KOPT-K1 (cell line): ENCODE results near the gene VAV3.

Source experiments
- H3K27ac ChIP-seq: fragments of 200-600 bp; sonication (generic); 2 replicates; pipeline ENCODE4 v1.5.1; 2016; ENCODE audit warnings: antibody characterized with exemption, mild to moderate bottlenecking, low read depth, low read length; ENCODE audit not compliant: poor library complexity, severe bottlenecking
- H3K36me3 ChIP-seq: fragments of 200-600 bp; sonication (generic); 2 replicates; pipeline ENCODE4 v1.5.1; 2017; ENCODE audit warnings: antibody characterized with exemption, mild to moderate bottlenecking, low read length, moderate library complexity; ENCODE audit not compliant: insufficient read depth
- H3K9me3 ChIP-seq: fragments of 200-600 bp; sonication (generic); 2 replicates; pipeline ENCODE4 v1.5.1; 2017; ENCODE audit warnings: antibody characterized with exemption, low read length, mild to moderate bottlenecking; ENCODE audit not compliant: insufficient read depth, poor library complexity, severe bottlenecking

The VAV3 gene

DNA sequence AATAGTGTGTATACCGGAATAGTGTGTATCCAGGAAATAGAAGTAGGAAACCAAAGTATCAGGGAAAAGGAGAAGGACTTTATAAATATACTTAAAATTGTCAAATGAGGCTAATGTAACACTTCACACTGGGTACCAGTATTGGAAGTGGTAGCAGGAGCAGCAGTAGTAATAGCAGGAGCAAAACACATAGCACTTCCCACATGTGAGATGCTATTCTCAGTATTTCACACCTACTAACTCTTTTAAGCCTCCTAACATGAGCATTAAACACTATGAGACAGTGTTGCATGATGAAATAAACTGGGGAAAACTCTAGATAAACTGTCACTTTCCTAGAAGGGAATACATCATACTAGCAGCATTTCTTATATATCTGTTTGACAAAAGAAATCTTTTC, 376.7 kb downstream of the VAV3 start:
- H3K9me3 ChIP-seq = no peaks in the 10 kb centered on the region
- H3K27ac ChIP-seq = no peak overlapping the region
- H3K36me3 ChIP-seq = no peaks in the 10 kb centered on the region

DNA sequence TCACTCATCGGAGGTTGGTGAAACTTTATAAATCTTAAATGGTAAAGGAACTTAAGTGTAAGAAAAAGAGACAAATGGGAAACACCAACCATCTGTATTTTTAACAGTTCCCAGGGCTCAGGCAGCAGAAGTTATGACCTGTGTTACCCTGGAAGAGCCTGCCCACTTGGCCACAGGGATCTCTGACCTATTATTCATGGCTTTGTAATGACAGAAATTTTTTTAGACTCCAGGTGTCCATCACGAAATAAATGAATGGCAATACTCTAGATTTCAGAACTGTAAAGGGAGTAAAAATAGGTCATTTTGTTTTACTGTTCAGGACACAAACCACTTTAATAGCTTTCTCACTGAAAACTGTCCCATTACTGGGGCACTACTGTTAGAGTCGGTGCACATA, 389.8 kb downstream of the VAV3 start:
- H3K27ac ChIP-seq = no peak overlapping the region
- H3K9me3 ChIP-seq = no peaks in the 10 kb centered on the region
- 0 out of 2 replicates have a peak, but pooled peaks cover 4% of the 10 kb centered on the region for H3K36me3 ChIP-seq

DNA sequence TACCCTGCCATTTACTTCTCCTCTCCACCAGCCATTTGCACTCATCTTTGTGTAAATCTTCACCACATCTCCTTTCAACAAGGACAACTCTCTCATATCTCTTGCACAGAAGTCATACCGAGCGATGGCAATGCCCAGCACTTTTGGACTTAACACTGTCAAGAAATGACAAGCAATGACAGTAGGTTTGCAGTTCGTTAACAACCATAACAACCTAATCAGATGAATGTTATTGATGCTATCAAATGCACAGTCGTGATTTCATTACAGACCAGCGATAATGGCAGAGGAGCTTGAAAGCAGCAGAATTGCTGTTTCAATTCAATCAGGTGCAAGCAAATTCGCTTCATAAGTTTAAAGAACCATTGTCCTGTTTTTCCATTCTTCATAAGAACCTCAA, 390.9 kb downstream of the VAV3 start:
- Histone ChIP-seq H3K36me3 (0 out of 2 replicates have a peak, but pooled peaks cover 4% of the 10 kb centered on the region), H3K27ac (no peak overlapping the region), H3K9me3 (no peaks in the 10 kb centered on the region)

DNA sequence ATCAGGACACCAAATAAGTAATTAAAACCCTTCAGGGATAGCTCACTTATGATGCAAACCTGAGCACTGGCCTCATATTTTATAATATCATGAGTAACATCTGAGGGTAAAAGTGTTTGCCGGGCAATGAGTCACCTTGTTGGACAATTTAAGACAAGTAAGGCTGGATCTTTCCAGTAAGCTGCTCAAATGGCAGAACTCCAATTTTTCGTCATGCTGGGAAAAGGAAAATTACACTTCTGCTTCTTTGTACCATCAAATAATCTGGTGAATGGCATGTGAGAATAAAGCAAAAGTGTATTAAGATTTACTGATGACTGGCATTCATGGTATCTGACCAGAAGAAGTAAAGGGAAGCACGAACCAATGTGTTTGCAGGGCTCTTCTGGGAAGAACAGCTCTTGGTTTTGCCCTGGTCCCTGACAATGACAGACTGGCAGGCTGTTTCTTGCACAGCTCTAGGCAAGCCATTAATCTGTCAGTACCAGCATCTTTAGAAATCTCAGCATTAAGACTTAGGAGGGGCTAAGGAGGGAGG, 392.2 kb downstream of the VAV3 start:
- no peak overlapping the region for H3K27ac ChIP-seq
- no peaks in the 10 kb centered on the region for H3K9me3 ChIP-seq
- 0 out of 2 replicates have a peak, but pooled peaks cover 4% of the 10 kb centered on the region for H3K36me3 ChIP-seq

DNA sequence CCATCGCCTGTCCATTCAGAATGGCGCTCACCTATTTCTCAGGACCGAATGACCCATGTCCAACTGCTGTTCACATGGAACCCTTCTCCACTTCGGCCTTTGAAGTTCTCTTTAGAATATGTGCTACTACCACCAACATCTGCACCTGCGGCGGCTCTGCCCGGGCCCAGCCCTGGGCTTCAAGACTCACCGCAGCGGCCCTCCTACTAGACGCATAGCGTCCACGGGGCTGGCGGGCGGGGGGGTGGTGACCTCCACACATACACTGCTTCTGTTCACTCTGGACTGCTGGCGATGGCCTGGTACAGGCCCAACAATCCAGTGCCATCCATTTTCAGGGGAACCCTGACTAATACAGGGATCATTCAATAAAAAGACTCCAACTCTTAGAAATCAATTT, 394.2 kb downstream of the VAV3 start:
- H3K36me3 ChIP-seq = 0 out of 2 replicates have a peak, but pooled peaks cover 4% of the 10 kb centered on the region
- H3K9me3 ChIP-seq = no peaks in the 10 kb centered on the region
- no peak overlapping the region for H3K27ac ChIP-seq

DNA sequence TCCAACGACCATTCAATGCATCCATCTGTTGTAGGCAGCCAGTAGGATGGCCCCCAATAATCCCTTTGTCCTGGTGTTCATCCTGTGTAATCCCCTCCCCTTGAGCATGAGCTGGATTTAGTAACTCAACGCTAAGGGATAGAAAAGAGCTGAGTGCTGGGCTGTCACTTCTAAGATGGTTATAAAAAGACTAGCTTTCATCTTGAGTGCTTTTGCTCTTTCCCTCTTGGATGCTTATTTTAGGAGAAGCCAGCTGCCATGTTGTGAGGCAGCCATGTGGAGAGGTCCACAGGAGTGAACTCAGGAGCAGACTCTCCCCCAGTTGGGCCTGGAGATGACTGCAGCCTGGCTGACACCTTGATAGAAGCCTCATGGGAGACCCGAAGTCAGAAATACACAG, 401.5 kb downstream of the VAV3 start:
- H3K9me3 ChIP-seq = no peaks in the 10 kb centered on the region
- no peak overlapping the region for H3K27ac ChIP-seq
- H3K36me3 ChIP-seq = no peaks in the 10 kb centered on the region

DNA sequence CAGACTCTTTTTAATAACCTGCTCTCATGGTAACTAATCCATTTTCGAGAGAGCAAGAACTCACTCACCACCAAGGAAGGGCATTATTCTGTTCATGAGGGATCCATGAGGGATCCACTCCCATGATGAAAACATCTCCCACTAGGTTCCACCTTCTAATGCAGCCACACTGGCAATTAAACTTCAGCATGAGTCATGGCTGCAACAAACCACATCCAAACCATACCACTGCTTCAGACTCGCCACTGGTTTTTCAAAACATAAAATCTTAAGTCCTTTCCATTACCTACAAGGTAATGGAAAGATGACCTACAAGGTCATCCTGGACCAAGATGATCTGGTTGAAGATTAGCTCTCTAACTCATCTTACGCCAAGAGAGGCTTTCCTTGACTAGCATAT, 405.1 kb downstream of the VAV3 start:
- H3K36me3 ChIP-seq = no peaks in the 10 kb centered on the region
- no peaks in the 10 kb centered on the region for H3K9me3 ChIP-seq
- H3K27ac ChIP-seq = no peak overlapping the region

DNA sequence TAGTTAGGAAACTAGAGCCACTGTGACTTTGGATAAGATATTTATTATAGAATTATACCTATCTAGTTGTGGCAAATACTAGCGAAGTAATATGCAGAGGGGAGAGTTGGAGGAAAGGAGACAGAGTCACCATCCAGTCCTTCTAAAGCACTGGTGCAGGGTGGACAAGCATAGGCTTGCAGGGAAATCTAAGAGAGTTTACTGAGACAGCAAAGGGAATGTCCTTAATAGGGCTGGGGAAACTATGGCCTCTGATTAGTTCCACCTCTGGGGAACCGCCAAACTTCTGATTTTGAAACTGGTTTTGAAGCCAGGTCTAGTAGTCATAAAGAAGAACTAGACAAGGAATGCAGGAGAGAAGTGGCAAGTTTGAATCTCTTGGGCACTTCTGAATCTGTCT, 407.9 kb downstream of the VAV3 start:
- Histone ChIP-seq H3K36me3 (no peaks in the 10 kb centered on the region), H3K27ac (no peak overlapping the region), H3K9me3 (no peaks in the 10 kb centered on the region)

DNA sequence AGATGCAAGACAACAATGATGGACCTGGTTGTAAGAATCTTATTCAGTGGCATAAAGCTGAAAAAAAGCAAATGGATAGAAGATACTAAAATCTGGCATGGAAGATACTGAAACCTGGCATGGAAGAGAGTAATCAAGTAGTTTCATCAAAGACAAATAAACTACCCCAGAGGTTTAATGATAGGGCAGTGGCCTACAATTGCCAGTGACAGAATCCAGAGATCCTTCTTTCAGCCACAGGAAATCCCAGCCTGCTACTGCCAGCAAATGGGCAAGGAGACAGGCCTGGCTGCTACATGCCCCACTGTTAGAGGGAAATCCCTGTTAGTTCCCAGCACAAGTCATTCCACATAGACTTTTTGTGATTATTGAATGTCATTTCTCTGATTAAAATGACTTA, 409.4 kb downstream of the VAV3 start:
- no peak overlapping the region for H3K27ac ChIP-seq
- no peaks in the 10 kb centered on the region for H3K36me3 ChIP-seq

DNA sequence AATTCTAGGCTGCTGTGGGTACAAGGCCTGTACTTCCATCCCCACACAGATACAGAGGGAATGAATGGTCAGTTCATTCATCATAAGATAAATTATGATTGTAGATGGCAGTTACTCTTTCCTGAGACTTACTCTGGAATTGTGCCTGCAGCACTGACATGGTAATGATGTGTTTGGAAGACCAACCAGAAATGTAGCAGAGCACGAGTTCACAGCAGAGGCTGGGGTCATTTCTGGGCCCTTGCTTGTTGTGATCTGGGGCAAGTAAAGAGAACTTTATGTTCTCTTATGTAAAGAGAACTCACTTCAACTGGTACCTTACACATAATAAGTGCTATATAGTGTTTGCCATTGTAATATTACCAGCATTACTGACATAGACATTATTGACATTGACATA, 412.2 kb downstream of the VAV3 start:
- Histone ChIP-seq H3K36me3 (no peaks in the 10 kb centered on the region), H3K9me3 (no peaks in the 10 kb centered on the region), H3K27ac (no peak overlapping the region)

More for the DNA sequence above, 409.4 kb downstream of the VAV3 start:
- H3K9me3 ChIP-seq = no peaks in the 10 kb centered on the region

DNA sequence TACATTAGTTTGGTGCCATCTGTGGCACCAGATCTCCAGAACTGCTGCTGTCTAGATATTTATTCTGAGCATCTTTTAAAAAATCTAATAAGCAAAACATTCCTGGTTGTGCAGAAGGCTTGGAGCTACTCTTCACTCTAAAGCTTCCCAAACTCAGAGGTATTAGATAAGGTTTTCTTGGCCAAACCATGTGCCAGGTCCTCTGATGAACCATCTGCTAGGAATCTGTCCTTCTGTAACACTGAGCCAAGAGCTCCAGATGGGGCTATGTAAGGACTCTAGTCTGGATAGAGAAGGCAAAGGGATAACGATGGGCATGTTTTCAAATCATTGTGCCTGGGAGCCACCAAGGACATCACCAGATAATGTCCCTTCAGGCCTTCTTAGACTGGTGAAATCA, 413.5 kb downstream of the VAV3 start:
- Histone ChIP-seq H3K36me3 (no peaks in the 10 kb centered on the region), H3K9me3 (no peaks in the 10 kb centered on the region), H3K27ac (no peak overlapping the region)

DNA sequence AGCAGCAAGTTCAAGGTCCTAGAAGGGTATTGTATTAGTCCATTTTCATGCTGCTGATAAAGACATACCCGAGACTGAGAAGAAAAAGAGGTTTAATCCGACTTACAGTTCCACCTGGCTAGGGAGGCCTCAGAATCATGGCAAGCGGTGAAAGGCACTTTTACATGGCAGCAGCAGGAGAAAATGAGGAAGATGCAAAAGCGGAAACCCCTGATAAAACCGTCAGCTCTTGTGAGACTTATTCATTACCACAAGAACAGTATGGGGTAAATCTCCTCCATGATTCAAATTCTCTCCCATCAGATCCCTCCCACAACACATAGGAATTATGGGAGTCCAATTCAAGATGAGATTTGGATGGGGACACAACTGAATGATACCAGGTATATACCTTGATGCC, 414.6 kb downstream of the VAV3 start:
- Histone ChIP-seq H3K9me3 (no peaks in the 10 kb centered on the region), H3K36me3 (no peaks in the 10 kb centered on the region), H3K27ac (no peak overlapping the region)

DNA sequence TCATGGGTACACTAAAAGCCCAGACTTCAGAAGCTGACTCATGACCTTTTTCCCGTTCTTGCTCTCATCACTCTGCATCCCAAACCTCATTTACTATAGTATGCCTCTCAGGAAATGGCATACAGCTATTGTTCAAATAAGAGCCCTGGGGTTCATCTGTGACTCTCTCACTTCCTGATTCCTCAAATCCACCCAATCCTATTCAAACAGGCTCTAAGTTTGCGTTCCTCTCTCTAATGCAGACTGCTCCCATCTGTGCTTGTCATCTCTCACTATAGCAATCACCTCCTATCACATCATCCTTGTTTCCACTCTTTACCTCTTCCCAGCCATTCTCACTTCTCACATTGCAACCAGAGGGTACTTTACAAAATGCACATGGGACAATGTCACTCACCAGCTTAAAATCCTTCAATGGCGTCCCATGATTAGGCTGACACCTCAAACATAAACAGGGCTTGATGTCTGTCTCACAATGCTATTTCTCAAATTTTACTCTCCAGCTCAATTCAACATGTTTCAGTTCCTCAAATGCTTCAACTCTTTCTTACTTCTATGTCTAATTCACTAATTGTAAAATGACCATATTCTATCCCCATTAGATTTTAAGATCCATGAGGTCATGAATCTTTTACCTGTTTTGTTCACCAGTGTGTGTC, 415.7 kb downstream of the VAV3 start:
- Histone ChIP-seq H3K36me3 (no peaks in the 10 kb centered on the region), H3K9me3 (no peaks in the 10 kb centered on the region), H3K27ac (no peak overlapping the region)

DNA sequence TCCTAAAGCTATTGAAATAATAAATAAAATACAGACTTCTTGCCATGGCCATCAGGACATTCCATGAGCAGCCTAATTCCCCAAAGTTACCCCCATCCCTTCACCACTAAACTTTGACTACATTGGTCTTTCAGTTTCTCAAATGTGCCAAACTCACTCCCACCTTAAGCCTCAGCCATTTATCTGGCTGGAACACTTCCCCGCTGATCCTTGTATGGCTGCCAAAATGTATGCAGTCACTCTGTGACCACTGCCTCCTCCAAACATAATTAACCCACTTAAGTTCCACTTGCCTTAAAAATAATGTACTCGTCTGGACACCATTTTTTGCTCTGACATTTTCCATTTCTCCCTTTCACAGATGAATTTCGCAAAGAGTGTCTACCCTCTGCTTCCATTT, 416.7 kb downstream of the VAV3 start:
- Histone ChIP-seq H3K9me3 (no peaks in the 10 kb centered on the region), H3K27ac (no peak overlapping the region)

DNA sequence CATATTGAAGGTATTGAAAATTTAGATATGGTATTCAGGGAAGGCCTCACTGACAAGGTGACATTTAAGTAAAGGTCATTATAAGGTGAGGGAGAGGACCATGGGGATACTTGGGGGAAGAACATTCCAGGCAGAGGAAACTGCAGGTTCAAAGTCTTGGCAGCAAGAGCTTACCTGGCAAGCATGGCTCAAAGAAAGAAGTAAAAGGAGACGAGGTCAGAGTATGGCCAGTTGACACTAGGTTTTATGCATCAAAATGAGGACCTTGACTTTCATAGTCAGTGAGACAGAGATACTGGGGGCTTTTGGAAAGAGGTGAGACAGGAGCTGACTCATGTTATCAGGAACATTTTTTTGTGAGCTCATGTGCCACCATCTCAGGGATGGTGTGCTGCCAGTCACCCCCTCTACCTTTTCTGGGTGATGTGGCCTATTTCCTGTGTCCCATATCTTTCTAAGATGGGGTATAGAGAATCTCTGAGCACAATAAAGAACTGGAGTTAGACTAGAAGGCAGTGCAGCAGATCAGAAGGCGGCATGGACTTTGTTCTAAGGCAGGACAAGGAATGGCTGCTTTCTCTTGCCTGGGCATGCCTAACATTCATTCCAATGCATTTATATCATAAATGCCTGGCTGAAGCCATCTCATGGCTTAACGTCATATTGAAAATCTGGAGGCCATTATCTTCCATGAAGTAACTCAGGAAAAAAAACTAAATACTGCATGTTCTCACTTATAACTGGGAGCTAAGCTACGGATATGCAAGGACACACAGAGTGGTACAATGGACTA, 417.4 kb downstream of the VAV3 start:
- Histone ChIP-seq H3K36me3 (no peaks in the 10 kb centered on the region), H3K27ac (no peak overlapping the region), H3K9me3 (no peaks in the 10 kb centered on the region)

More for the DNA sequence above, 416.7 kb downstream of the VAV3 start:
- H3K36me3 ChIP-seq = no peaks in the 10 kb centered on the region
